CD4-positive, alpha-beta T cell treated with Interleukin-4 for 1 hour (primary cell): ENCODE results near the gene GSG1L2.

Experiments used
- DNase-seq, 2 donors: peaks; one replicate each; pipeline ENCODE4 v3.0.0-alpha.2; 2020 to 2022

Gene GSG1L2

GRCh38 chr17:9821921-9822320, at the start of gene GSG1L2:
TSS of gene GSG1L2 (minus strand) at chr17:9822079. CDS start at chr17:9822071, 8 bp downstream.
- no peak for DNase-seq

DNA sequence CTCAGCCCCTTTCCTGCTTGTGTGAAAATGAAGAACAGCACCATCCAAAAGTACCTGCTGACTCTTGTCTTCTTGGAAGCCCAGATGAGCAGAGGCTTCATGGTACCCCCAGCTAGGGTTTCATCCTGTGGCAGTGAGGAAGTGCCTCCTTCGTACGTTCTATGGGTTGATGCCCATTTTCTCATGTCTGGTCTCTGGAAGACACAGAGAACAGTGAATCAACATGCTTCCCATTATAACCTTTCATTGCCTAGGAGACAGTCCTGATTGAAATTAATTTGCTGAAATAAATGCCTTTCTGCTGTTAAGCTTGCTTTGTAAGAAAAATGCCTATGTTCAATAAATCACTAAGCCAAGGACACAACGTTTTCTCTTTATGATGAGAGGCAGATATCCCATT, 46.7 kb upstream of the GSG1L2 start:
- no peak for DNase-seq

GRCh38 chr17:9865586-9865985, 43.7 kb upstream of the GSG1L2 start:
- DNase-seq = no peak

DNA sequence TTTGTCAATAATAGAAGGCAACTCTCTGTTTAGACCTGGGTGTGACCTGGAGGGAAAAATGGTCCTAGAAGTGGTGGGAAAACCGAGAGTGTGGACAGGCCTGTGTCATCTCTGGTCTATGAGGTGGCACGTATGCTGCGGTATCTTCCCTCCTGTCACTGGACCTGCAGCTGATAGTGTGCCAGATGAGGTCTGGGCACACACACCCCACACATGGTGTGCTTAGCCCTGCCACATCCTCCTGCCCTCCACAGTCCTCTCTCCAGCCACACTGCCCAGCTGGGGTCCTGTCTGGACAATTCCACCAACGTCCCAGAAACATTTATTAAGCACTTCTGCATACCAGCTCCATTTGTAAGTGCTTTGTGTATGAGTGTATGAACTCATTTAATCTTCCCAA, 41.1 kb upstream of the GSG1L2 start:
- no peak for DNase-seq

GRCh38 chr17:9862220-9862619, 40.3 kb upstream of the GSG1L2 start:
- DNase-seq = no peak

DNA sequence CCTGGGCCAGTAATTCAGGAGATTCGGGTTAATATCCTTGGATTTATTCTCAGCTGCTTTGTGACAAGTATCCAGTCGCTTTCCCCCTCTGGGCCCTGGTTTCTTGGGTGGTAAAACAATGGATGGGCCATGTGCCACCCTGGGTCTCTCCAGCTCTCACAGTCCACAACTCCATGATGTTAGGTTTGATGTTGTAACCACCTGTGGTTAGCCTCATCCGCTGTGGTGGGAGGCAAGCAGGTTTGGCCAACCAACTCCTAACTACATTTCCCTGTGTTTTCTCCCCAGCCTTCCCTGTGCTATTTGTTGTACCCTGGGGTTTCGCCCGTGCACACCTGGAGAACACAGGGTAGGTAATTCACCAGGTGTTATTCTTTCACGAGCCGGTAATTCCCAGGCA, 39.0 kb upstream of the GSG1L2 start:
- DNase-seq = no peak

GRCh38 chr17:9859781-9860180, 37.9 kb upstream of the GSG1L2 start:
- no peak for DNase-seq

GRCh38 chr17:9855036-9855435, 33.2 kb upstream of the GSG1L2 start:
- DNase-seq = no peak

GRCh38 chr17:9854255-9854654, 32.4 kb upstream of the GSG1L2 start:
- DNase-seq = no peak

GRCh38 chr17:9850151-9850550, 28.3 kb upstream of the GSG1L2 start:
- DNase-seq = no peak

- DNase-seq = no peak
Observed at GRCh38 chr17:9845306-9845705, 23.4 kb upstream of the GSG1L2 start.

DNA sequence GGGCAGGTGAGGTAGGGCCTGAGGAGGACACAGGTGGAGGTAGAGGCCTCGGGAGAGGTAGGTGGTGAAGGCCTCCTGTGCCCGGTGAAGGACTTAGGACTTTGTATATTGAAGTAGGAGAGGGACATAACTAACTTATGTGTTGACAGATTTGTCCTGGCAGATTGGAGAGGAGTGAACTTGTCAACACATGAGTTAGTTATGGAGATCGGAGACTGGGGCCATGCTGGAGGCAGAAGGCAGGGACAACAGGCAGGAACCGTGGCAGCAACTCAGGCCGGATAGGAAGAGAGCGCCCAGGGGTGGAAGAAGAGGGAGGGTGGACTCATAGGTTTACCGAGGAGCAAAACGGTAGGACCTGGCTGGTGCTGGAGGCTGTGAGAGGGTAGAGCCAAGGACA, 22.3 kb upstream of the GSG1L2 start:
- DNase-seq = no peak

GRCh38 chr17:9843152-9844010, 21.5 kb upstream of the GSG1L2 start:
- no peak for DNase-seq

GRCh38 chr17:9842057-9842758, 20.3 kb upstream of the GSG1L2 start:
- no peak for DNase-seq

- DNase-seq = no peak
Observed at GRCh38 chr17:9839433-9839832, 17.6 kb upstream of the GSG1L2 start.

GRCh38 chr17:9837551-9838471, 15.9 kb upstream of the GSG1L2 start:
- DNase-seq = no peak

- no peak for DNase-seq
Observed at GRCh38 chr17:9833922-9834321, 12.0 kb upstream of the GSG1L2 start.

DNA sequence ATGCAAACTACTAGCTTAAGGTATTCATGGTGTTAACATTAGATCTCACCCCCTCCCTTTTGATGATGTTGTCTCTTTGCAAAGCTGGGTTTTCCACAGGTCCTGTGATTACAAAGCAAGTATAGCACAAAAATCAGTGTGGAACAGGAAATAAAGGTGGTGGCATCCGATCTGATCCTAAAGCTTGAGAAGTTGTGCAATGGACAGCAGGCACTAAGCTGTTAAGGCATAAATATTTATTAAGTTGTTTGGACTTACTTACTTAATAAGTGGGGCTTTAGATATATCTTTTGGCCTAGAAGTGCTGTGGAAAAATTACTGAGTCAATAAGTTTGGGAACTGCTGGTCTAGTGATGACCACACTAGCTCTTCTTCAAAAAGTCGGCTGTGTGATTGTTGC, 8.8 kb upstream of the GSG1L2 start:
- no peak for DNase-seq

- no peak for DNase-seq
Observed at GRCh38 chr17:9829343-9829742, 7.5 kb upstream of the GSG1L2 start.

DNA sequence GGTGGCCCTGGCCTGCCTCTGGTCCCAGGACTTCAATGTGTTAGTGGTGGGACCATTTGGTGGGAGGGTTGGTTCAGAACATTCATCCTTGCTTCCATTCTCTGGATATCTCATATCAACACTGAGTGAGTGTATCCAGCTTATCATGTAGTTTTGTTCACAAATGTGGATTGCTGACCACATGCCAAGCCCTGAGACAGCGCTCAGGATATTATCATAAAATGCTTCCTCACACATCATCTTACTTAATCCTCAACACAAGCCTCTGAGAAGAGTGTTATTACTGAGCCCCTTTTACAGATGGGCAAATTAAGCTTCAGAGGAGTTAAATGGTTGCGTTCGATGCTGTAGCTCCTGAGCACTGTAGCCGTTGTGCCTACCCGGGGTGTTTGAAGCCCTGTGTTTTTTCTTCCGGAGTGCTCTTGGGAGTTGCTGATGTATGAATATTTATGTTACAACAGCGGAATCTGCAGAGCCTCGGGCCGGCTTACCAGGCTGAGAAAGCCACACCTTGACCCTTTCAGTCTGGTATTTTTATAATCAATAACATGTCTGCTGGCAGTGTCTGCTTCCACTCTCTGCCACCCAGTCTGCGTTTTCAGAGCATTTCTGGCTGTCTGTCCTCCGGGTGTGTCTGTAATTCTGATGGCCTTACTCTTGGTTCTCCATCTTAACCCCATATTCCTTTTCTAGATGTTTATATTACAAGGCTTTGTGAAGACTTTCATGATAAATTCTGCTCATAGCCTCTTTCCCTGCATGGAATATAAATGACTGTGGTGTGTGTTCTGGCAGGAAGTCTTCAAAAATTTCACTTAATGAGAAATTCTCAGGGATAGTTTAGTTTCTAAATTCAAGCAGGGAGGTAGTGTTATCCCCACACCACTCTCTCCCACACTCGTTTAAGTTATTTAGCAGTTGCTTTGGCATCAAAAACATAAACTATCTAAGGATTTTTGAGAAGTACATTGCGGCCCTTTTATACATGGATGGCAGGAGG, 6.7 kb upstream of the GSG1L2 start:
- DNase-seq = no peak

GRCh38 chr17:9825641-9826150, 3.8 kb upstream of the GSG1L2 start, which contains the start of gene GLP2R:
TSS of gene GLP2R (plus strand) at chr17:9825924. CDS start at chr17:9826064, 140 bp downstream.
- DNase-seq = no peak
